ENCODE measurements around the gene SLC35A2.
"Not testable (repeated sequence)": the region's sequence is repeated elsewhere in the genome, so short reads cannot be mapped to it uniquely, and the experiment has no call there.

Gene SLC35A2

DNA sequence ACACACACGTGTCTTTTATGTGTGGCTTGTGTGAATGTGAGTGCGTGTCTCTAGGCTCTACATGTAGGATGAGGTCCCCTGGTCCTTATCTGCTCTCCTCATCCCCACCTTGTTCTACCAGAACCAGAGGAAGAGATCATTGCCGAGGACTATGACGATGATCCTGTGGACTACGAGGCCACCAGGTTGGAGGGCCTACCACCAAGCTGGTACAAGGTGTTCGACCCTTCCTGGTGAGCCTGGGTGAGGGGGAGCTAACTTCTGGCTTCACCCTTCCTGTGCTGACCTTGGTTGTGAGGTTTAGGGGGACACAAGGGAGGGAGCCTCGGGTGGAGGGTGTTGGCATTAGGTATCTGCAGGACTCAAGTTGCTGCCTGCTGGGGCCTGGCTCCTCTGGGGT lies 10.4 kb downstream of the SLC35A2 start:
- no peak for DNase-seq

DNA sequence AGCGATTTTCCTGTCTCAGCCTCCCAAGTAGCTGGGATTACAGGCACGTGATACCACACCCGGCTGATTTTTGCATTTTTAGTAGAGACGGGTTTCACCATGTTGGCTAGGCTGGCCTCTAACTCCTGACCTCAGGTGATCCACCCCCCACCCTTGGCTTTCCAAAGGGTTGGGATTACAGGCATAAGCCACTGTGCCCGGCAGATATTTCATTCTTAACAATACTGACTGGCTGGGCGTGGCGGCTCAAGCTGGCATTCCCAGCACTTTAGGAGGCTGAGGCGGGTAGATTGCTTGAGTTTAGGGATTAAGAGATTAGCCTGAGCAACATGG lies 12.4 kb downstream of the SLC35A2 start:
- DNase-seq: no peak

DNA sequence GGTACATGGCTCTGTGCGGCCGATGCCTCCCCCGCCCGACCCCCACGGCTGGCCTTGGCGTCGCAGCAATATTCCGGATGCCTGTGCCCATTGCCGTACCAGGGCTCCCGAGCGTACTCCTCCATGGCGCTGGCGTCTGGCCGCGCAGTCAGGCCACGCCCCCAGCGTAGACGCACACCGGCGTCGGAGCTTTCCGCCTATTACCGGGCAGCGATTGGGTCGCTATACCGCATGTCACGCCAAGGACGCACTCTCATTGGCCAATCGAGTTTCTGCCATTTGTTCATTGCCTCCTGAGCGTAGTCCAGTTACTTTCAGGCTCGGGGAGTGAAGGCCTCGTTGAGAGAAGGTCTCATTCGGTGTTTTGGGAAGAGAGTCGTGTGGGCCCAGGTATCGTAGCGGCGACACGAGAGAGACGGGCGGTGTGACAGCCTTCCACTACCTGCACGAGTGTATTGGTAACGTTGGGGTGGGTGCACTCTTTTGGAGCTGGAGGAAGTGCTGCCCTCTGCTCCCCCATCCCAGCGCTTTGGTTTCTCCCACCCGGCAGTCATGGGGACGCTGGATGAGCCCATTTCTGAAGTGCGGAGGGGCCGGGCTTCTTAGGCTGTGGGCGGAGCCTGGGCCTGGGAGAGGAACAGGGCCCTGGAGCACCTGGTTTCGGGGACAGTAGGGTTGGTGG lies 13.7 kb downstream of the SLC35A2 start, which contains the start of the genes PQBP1 and TIMM17B:
Gene PQBP1 (plus strand): TSS at position 306 of the 682 bp plus-strand sequence. CDS start 580 bp downstream, outside the sequence.
Gene TIMM17B (minus strand): TSS at position 144 of the 682 bp plus-strand sequence. CDS start 19 bp downstream, at position 125.
- peak; percentile 96 for DNase-seq

DNA sequence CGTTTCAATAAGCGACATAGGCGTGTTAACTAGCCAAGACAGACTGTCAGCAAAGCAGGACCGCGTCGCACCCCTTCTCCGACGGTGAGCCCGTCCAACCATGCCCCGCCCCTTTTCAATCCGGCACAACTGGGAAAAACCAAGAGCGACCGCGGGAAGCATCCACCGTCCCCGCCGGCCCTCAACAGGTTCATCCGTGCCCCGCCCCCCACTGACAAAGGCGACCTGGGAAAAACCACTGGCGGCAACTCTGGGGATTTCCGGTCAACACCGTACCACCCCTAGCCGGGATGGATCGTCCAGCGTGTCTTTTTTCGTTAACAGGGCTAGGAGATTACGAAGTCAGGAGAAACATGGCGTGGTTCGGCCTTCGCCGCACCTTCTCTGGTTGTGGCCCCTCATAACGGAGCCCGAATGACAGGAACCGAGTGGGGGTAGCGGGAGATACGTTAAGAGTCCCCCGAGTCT lies 14.3 kb downstream of the SLC35A2 start:
- peak; percentile 63 for DNase-seq

DNA sequence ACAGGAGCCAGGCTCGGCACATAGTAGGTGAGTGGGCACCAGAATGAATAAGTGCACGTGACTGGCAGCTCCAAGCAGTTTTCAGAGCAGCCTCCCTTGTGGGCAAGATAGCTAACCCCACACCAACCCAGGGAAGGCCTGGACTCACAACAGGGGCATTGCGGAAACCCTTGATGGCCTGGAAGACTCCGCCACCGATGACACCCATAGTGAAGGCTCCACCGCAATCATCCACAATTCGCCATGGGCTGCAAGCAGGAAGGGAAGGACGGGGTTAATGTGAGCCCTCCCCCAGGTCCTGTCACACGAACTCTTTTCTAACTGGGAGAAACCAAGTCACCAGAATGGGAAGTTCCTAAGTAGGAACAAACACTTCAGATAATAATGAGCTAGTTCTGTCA lies 14.8 kb downstream of the SLC35A2 start:
- peak; percentile 10 for DNase-seq

DNA sequence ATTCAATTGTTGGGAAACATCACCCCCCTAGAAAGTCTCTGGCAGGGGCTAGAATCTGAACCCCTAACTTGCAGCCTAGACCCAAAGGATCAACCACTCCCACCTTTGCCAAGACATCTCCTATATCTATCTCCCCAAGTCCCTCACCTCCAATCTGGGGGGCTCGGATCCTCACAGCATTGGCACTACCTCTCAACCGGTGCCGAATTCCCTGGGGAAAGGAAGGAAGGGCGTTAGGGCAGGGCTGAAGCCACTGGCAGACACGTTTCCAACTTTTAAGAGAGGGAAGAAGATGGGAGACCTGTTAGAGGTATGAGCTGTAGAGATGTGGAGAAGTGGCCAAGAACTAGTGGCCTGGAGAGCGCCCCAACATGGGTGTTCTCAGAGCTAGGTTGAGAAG lies 16.6 kb downstream of the SLC35A2 start:
- no peak for DNase-seq

DNA sequence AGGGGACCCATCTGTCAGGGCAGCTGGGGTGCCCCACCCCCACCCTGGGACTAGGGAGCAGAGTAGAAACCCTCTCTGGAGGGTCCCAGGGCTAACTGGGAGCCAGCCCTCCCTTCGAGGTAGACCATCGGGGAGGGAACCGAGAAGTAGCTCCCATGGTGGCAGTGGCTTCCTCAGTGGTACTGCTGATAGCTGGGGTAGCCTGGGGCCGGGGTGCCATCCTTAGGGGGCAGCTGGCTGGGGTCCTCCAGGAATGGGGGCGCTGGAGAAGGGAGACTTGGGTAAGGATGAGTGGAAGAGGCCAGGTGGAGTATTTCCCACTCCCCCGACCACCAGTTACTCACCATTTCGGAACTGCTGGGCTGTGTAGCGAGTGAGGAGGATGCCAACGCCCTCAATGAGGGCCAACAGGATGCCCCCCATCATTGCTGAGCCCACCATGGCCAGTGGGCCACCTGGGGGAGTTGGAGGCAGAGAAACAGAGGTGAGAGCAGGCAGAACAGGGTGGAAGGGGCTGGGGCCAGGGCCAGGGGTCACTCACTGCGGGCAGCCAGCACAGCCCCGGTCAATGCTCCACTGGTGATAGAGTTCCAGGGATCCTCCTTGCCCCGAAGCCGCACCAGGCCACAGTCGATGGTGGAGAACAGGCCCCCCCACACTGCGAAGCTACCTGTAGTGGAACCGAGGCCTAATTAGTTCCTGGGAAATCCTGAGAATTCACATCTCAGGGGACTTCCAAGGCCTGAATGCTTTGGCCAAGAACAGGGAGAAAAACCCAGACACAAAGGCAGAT lies 17.7 kb downstream of the SLC35A2 start:
- no peak for DNase-seq

DNA sequence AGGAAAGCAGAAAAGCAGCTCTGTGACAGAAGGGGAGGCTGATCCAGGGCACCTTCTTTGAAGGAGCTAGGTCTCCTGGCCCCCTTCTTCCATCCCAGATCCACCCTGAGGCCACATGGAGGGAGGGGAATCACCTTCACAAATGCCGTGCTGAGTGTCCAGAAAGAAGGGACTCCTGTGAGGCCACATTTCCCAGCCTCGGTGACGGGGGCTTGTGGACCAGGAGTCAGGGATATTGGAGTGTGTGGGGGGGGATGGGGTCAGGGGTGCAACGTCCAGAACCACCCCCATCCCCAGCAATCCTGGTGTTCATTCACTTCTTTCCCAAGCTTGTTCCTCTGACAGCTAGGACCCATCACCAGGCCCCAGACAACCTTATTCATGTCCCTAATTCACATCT lies 18.6 kb downstream of the SLC35A2 start:
- DNase-seq: no peak

DNA sequence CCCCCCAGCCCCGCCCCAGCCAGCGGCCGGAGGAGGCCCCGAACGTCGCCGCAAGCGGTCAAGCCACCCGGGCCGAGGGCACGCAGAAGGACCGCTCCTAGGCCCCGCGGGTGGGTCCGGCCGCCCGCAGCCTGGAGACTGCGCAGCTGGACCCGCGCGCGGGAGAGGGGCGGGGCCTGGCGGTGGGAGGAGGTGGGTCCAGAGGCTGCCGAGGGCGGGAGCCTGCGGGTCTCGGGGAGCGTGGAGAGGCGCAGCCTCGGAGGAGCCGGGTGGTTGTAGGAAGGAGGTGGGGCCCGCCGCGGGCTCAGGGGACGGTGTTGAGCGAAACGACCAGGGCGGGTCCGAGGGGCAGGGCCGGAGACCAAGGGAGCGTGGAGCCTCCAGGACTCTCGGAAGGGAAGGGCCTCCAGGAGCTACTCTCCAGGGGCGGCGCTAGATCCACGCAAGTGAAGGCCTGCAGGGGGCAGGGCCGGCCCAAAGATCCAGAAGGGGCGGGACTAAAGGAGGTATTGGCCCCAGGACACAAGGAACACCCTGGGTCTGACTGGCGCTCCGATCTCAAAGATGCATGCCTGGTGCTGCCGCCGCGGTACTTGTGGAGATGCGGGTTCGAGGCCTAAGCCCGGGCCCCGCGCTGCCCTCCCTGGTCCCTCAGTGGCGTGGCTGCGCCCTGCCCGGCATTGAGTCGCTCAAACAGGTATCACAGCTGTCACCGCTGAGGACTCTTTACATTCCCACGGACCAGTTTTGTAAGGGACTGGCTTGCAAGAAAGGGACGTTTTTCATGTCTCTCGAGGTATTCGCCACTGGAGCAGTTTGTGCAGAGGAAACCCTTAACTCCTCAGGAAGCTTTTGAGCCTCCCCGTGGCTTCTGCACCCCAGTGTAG lies 19.8 kb downstream of the SLC35A2 start:
- DNase-seq: peak; percentile 85

DNA sequence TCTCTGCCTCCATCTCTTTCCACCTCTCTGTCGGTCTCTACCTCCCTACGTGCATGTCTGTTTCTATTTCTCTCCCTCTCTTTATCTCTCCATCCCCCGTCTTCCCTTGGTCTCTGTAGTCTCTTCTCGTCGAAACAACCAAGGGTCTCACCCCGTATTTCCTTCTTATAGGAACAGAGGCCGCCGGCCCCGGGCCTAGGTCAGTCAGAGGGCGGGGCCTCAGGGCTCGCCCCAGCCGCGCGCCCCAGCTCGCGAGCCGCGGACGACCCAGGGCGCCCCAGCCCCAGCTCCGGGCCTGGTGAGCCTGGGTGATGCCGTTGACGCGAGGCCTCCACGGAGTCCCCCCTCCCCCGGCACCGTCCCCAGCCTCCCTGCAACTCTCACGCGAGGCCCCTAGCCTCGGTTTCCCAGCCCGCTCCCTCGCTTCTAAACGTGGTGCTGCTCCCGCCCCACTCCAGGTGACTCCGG lies 20.5 kb downstream of the SLC35A2 start:
- DNase-seq: no peak

DNA sequence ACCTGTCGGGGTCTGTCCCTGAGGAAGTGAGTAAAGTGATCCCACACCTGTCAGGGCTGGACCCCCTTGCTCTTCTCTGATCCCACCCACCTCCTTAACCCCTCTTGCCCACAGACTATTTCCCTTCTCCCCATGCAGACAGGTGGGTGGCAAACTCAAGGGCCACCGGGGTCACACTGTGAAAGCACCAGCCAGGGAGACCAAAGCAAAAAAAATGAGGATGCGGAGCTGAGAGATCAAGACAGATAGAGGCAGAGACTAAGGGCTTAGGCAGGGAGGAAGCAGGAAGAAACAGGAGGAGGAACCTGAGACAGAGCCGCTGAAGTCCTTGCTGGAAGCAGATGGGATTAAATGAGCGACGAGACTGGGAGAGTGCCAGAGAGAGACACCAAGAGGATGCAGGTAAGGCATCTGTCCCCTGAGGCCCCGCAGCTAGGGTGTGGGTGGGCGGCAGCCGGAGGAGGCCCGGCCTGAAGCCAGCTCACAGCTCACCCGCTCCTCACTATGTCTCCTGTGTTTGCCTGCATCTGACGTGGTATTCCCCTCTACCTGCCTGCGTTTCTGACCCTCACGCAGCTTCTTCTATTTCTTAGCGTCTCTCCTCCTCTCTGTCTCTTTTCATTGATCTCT lies 21.0 kb downstream of the SLC35A2 start:
- DNase-seq: no peak

DNA sequence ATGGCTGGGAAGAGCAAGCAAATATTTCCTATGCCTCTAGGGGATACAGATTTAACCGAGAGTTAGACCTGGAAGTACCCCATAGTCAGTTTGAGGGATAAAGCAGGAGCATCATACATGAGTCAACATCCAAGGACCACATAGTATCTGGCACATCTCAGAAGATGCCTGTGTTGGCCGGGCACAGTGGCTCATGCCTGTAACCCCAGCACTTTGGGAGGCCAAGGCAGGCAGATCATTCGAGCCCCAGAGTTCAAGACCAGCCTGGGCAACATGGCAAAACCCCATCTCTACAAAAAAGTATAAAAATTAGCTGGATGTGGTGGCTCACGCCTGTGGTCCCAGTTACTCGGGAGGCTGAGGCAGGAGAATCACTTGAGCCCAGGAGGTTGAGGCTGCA lies 24.9 kb downstream of the SLC35A2 start:
- not testable (repeated sequence) for DNase-seq

DNA sequence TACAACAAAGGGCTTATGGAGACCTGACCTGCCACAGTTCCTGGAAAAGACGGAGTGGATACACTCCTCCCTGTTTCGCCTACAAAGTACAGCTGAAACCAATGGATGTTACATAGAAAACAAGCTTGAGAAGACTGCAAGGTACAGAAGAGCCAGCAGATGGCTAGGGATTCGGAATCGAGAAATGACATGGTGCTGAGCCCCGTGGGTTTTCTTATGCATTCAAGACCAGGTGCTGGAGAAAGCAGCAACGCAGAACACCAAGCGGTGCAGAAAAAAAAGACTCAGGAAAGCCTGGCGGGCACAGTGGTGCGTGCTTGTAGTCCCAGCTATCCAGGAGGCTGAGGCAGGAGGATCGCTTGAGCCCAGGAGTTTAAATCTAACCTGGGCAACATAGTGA lies 27.7 kb downstream of the SLC35A2 start:
- no peak for DNase-seq

DNA sequence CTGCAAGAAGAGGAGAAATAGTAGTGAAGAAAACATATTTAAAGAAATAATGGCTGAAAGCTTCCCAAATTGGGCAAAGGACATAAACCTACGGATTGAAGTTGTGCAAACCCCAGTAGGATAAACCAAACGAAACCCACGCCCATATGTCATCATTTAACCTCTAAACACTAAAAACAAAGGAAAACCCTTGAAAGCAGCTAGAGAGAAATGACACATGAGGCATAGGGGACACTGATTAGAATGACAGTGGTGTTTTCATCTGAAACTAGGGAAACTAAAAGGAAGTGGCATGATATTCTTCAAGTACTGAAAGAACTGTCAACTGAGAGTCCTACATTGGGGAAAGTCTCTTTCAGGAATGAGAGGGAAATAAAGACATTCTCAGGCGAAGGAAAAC lies 34.5 kb downstream of the SLC35A2 start:
- DNase-seq: not testable (repeated sequence)

DNA sequence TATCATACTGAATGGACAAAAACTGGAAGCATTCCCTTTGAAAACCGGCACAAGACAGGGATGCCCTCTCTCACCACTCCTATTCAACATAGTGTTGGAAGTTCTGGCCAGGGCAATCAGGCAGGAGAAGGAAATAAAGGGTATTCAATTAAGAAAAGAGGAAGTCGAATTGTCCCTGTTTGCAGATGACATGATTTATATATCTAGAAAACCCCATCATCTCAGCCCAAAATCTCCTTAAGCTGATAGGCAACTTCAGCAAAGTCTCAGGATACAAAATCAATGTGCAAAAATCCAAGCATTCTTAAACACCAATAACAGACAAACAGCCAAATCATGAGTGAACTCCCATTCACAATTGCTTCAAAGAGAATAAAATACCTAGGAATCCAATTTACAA lies 39.4 kb downstream of the SLC35A2 start:
- DNase-seq: not testable (repeated sequence)

DNA sequence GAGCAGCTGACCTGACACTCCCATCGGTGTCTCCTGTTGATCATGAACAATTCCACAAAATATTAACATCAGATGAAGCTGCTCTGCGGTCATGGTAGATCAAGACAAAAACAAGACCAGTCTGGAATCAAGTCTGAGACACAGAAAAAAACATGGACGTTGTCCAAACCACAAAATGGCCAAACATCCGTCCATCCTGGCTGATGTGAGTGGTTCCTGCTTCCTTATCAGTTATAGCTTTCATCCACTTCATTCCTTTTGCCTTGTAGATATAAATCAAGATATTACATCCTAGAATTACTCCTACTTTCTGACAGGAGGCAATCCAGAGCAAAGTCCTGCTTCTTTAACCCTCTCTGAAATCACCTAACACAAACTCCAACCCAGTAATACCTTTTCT lies 47.2 kb downstream of the SLC35A2 start:
- peak; percentile 23 for DNase-seq

DNA sequence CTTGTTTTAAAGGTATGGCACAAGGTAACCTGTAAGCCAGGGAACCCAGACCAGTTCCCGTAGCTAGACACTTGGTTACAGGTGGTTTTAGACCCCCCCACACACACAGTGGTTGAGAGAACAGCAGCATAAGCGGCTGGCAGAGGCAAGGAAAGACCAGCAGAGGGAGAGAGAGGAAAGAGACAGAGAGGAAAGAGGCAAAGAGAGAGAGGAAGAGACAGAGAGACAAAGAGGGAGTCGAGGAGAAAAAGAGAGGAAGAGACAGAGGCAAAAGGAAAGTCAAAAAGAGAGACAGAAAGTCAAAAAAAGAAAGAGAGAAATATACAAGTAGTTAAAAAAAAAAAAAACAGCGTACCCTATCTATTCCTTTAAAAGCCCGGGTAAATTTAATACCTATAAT lies 56.5 kb downstream of the SLC35A2 start:
- no peak for DNase-seq

DNA sequence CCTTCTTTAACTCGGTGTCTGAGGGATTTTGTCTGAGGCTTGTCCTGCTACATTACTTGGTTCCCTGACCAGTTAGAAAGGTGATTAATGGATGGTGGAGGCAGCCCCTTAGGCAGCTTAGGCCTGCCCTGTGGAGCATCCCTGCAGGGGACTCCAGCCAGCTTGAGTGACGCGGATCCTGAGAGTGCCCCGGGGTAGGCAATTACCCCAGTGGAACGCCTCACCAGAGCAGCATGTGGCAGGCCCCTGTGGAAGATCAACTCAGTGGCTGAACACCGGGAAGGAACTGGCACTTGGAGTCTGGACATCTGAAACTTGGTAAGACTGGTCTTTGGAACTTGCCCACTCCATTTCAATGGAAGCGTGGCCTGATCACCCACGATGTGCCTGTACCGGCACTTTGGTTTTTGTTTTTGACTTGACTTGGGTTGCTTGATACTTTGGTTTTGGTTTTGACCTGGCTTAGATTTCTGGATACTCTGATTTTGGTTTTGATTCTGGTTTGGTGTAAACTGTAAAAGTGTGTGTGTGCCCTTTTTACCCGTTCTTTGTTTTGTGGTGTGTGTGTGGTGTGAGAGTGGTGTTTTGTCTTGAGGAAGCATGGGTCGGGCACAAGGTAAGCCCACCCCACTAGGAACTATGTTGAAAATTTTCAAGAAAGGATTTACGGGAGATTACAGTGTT lies 57.2 kb downstream of the SLC35A2 start:
- DNase-seq: not testable (repeated sequence)

DNA sequence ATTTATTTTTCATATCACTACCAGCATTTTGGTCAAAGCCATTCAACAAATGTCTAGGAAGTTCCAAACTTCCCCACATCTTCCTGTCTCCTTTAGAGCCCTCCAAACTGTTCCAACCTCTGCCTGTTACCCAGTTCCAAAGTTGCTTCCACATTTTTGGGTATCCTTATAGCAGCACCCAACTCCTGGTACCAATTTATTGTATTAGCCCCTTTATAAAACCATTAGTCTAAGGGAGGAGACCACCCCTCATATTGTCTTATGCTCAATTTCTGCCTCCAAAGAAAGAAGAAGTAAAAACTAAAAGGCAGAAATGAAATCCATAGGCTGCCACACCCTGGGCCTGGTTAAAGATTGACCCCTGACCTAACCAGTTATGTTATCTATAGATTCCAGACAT lies 58.0 kb downstream of the SLC35A2 start:
- DNase-seq: not testable (repeated sequence)
